HepG2 (cell line): ENCODE results near the gene SLC13A3. TPM values are rescaled to one million over a fixed set of nuclear protein-coding genes. Genes with fewer than 3 reads are reported as not detected.

Source experiments
- CBX2 ChIP-seq, 2 experiments: fragments of 200-600 bp in 1 of 2; sonication (generic); formaldehyde crosslinking in 1 of 2; IDR thresholded peaks; 2 replicates each; pipeline versions ENCODE4 v1.7.0 to v1.8.1; 2018 to 2022; ENCODE audit warnings: low read depth in 2 of 2, low read length in 1 of 2, mild to moderate bottlenecking in 1 of 2, missing genetic modification reagents in 1 of 2
- CBX5 ChIP-seq: sonication (generic); formaldehyde crosslinking; IDR thresholded peaks from 2 replicates; pipeline ENCODE4 v1.4.0; 2020; ENCODE audit warnings: missing genetic modification reagents, borderline replicate concordance
- CHD4 ChIP-seq: fragments of 200-600 bp; sonication (generic); IDR thresholded peaks from 2 replicates; pipeline ENCODE4 v1.7.0; 2017; ENCODE audit warnings: mild to moderate bottlenecking, low read length, borderline replicate concordance
- HOXA7 ChIP-seq: sonication (generic); formaldehyde crosslinking; IDR thresholded peaks from 2 replicates; pipeline ENCODE4 v1.8.1; 2022; ENCODE audit warnings: mild to moderate bottlenecking, missing genetic modification reagents, moderate library complexity
- KDM5A ChIP-seq: fragments of 200-600 bp; sonication (generic); IDR thresholded peaks from 2 replicates; pipeline ENCODE4 v1.7.0; 2018; ENCODE audit warnings: antibody characterized with exemption, mild to moderate bottlenecking, low read length, borderline replicate concordance
- MED1 ChIP-seq: sonication (generic); formaldehyde crosslinking; IDR thresholded peaks from 2 replicates; pipeline ENCODE4 v1.4.0; 2020; ENCODE audit warnings: missing genetic modification reagents
- POLR2AphosphoS2 ChIP-seq: IDR thresholded peaks from 2 replicates; pipeline ENCODE4 v1.6.1; 2011; ENCODE audit warnings: low read depth, low read length, improper control_type of control experiment
- polyA plus RNA-seq, 8 experiments: library from polyadenylated mRNA; depleted of rRNA in 3 of 8; stranded (reverse) in 7 of 8; unstranded in 1 of 8; fragments of >200 nt; fragmentation: Illumina TruSeq in 4 of 8; extraction: Trizol in 4 of 8; gene quantifications; 2 replicates each; pipeline versions ENCODE4 v1.2.1 to v1.2.3, GENCODE V29; 2011 to 2016; ENCODE audit warnings: low read depth in 4 of 8, missing spikeins in 1 of 8, mixed read lengths in 1 of 8; ENCODE audit not compliant: insufficient read depth in 1 of 8
- total RNA-seq, 5 experiments: library from RNA; depleted of rRNA; stranded (reverse); fragments of >200 nt; fragmentation: Illumina TruSeq; extraction: Trizol; gene quantifications; 2 replicates each; pipeline ENCODE4 v1.2.3, GENCODE V29; 2016; ENCODE audit warnings: low read depth in 1 of 5
- TF ChIP-seq, protein P1 (sequence below), 2 experiments: fragments of 450-650 bp in 1 of 2; sonication (generic) in 1 of 2; formaldehyde crosslinking in 1 of 2; IDR thresholded peaks; 2 replicates each; pipeline versions ENCODE4 v1.6.1 to v1.8.0; 2016 to 2022; ENCODE audit warnings: antibody characterized with exemption in 1 of 2, mild to moderate bottlenecking in 1 of 2, missing genetic modification reagents in 1 of 2
- TF ChIP-seq, protein P2 (sequence below): sonication (generic); formaldehyde crosslinking; IDR thresholded peaks from 2 replicates; pipeline ENCODE4 v1.4.0; 2020; ENCODE audit warnings: missing genetic modification reagents
- TF ChIP-seq, protein P3 (sequence below): sonication (generic); formaldehyde crosslinking; IDR thresholded peaks from 2 replicates; pipeline ENCODE4 v1.5.0; 2020; ENCODE audit warnings: mild to moderate bottlenecking, missing genetic modification reagents
- TF ChIP-seq, protein P4 (sequence below): sonication (generic); formaldehyde crosslinking; IDR thresholded peaks from 2 replicates; pipeline ENCODE4 v1.8.0; 2022; ENCODE audit warnings: mild to moderate bottlenecking, missing genetic modification reagents, borderline replicate concordance

Gene SLC13A3
- total and polyA plus RNA-seq, 2 of the 13 experiments (the other 11 are each of a cell fraction or from before 2014, with no cell fraction given), result 66.5 to 76.0 TPM

DNA sequence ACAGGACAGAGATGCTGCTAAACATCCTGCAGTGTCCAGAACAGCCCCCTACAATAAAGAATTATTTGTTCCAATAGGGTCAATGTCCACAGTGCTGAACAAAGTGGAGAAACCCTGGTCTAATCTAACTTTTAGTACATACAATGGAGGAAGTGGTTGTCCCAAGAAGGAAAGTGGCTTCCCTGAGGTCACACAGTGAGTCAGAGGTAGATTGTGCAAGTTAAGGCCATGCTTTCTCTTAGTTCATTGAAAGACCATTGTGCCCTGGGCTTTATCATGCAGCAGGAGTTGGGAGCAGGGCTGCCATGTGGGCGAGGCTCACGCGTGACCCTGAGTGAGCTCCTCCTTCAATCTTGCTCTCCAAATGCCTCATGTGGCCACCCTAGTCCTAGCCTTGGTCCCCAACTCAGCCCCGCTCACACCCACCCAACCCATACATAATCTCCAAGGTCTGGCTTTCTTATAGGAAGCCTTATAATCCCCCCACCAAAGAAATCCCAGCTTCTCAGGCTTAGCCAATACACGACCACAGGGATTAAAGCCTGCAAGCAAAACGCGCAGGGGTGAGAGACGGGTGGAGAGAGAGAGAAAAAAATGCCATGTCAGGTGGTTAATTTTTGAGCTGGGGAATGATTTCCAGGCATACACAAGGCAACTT lies 19.9 kb downstream of the SLC13A3 start (continued):
- TF ChIP-seq, protein P1, sequence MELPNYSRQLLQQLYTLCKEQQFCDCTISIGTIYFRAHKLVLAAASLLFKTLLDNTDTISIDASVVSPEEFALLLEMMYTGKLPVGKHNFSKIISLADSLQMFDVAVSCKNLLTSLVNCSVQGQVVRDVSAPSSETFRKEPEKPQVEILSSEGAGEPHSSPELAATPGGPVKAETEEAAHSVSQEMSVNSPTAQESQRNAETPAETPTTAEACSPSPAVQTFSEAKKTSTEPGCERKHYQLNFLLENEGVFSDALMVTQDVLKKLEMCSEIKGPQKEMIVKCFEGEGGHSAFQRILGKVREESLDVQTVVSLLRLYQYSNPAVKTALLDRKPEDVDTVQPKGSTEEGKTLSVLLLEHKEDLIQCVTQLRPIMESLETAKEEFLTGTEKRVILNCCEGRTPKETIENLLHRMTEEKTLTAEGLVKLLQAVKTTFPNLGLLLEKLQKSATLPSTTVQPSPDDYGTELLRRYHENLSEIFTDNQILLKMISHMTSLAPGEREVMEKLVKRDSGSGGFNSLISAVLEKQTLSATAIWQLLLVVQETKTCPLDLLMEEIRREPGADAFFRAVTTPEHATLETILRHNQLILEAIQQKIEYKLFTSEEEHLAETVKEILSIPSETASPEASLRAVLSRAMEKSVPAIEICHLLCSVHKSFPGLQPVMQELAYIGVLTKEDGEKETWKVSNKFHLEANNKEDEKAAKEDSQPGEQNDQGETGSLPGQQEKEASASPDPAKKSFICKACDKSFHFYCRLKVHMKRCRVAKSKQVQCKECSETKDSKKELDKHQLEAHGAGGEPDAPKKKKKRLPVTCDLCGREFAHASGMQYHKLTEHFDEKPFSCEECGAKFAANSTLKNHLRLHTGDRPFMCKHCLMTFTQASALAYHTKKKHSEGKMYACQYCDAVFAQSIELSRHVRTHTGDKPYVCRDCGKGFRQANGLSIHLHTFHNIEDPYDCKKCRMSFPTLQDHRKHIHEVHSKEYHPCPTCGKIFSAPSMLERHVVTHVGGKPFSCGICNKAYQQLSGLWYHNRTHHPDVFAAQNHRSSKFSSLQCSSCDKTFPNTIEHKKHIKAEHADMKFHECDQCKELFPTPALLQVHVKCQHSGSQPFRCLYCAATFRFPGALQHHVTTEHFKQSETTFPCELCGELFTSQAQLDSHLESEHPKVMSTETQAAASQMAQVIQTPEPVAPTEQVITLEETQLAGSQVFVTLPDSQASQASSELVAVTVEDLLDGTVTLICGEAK (IDR thresholded peaks at IDR 0.05), result no peak
- TF ChIP-seq, protein P1 (CRISPR knock-in tag; IDR thresholded peaks at IDR 0.05), result peak; percentile 95
- TF ChIP-seq POLR2AphosphoS2 (no peak), CHD4 (peak; percentile 86; the same call in 1 of the 2 replicates), CBX5 (CRISPR knock-in tag) (peak; percentile 91; the same call in 1 of the 2 replicates), MED1 (CRISPR knock-in tag) (peak; percentile 73), CBX2 (IDR thresholded peaks at IDR 0.05; ENCODE audit: low read depth, low read length) (no peak), CBX2 (CRISPR knock-in tag; IDR thresholded peaks at IDR 0.05; ENCODE audit: low read depth) (no peak), HOXA7 (CRISPR knock-in tag) (no peak), KDM5A (no peak)
- TF ChIP-seq, protein P2, sequence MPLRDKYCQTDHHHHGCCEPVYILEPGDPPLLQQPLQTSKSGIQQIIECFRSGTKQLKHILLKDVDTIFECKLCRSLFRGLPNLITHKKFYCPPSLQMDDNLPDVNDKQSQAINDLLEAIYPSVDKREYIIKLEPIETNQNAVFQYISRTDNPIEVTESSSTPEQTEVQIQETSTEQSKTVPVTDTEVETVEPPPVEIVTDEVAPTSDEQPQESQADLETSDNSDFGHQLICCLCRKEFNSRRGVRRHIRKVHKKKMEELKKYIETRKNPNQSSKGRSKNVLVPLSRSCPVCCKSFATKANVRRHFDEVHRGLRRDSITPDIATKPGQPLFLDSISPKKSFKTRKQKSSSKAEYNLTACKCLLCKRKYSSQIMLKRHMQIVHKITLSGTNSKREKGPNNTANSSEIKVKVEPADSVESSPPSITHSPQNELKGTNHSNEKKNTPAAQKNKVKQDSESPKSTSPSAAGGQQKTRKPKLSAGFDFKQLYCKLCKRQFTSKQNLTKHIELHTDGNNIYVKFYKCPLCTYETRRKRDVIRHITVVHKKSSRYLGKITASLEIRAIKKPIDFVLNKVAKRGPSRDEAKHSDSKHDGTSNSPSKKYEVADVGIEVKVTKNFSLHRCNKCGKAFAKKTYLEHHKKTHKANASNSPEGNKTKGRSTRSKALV (CRISPR knock-in tag), result no peak
- TF ChIP-seq, protein P3, sequence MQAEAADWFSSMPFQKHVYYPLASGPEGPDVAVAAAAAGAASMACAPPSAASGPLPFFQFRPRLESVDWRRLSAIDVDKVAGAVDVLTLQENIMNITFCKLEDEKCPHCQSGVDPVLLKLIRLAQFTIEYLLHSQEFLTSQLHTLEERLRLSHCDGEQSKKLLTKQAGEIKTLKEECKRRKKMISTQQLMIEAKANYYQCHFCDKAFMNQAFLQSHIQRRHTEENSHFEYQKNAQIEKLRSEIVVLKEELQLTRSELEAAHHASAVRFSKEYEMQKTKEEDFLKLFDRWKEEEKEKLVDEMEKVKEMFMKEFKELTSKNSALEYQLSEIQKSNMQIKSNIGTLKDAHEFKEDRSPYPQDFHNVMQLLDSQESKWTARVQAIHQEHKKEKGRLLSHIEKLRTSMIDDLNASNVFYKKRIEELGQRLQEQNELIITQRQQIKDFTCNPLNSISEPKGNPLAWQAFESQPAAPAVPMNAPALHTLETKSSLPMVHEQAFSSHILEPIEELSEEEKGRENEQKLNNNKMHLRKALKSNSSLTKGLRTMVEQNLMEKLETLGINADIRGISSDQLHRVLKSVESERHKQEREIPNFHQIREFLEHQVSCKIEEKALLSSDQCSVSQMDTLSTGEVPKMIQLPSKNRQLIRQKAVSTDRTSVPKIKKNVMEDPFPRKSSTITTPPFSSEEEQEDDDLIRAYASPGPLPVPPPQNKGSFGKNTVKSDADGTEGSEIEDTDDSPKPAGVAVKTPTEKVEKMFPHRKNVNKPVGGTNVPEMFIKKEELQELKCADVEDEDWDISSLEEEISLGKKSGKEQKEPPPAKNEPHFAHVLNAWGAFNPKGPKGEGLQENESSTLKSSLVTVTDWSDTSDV (CRISPR knock-in tag), result no peak
- TF ChIP-seq, protein P4, sequence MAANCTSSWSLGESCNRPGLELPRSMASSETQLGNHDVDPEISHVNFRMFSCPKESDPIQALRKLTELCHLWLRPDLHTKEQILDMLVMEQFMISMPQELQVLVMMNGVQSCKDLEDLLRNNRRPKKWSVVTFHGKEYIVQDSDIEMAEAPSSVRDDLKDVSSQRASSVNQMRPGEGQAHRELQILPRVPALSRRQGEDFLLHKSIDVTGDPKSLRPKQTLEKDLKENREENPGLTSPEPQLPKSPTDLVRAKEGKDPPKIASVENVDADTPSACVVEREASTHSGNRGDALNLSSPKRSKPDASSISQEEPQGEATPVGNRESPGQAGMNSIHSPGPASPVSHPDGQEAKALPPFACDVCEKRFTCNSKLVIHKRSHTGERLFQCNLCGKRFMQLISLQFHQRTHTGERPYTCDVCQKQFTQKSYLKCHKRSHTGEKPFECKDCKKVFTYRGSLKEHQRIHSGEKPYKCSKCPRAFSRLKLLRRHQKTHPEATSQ (CRISPR knock-in tag), result no peak
